GM12878 (cell line): Measurements from ENCODE around the gene PUM2. TPM values are rescaled to one million over a fixed set of nuclear protein-coding genes. Genes with fewer than 3 reads are reported as not detected.

Experiments
- BHLHE40 ChIP-seq, 2 experiments: fragments of 450-650 bp in 1 of 2; IDR thresholded peaks; 2 replicates each; pipeline ENCODE4 v1.6.1; 2011 to 2017; ENCODE audit warnings: low read depth in 2 of 2, borderline replicate concordance in 1 of 2, improper control_type of control experiment in 1 of 2, low read length in 1 of 2, mild to moderate bottlenecking in 1 of 2
- E2F4 ChIP-seq: IDR thresholded peaks from 2 replicates; pipeline ENCODE4 v1.6.1; 2012; ENCODE audit warnings: low read depth, low read length, improper control_type of control experiment
- HCFC1 ChIP-seq: fragments of 150-350 bp; IDR thresholded peaks from 2 replicates; pipeline ENCODE4 v1.6.1; 2014; ENCODE audit warnings: low read length
- NR2F1 ChIP-seq: fragments of 450-650 bp; conservative IDR thresholded peaks from 2 replicates; pipeline ENCODE4 v1.6.1; 2017; ENCODE audit warnings: mild to moderate bottlenecking
- RAD21 ChIP-seq: IDR thresholded peaks from 2 replicates; pipeline ENCODE4 v1.6.1; 2011; ENCODE audit warnings: mild to moderate bottlenecking, low read depth, low read length, moderate library complexity; ENCODE audit not compliant: insufficient read depth
- RELA ChIP-seq: fragments of 450-650 bp; IDR thresholded peaks from 2 replicates; pipeline ENCODE4 v1.8.0; 2014; ENCODE audit warnings: borderline replicate concordance; ENCODE audit not compliant: partially characterized antibody
- SRF ChIP-seq, 2 experiments: IDR thresholded peaks; 2 replicates each; pipeline ENCODE4 v1.6.1; 2011; ENCODE audit warnings: low read depth in 2 of 2, low read length in 2 of 2, mild to moderate bottlenecking in 1 of 2, moderate library complexity in 1 of 2
- TCF12 ChIP-seq: IDR thresholded peaks from 2 replicates; pipeline ENCODE4 v1.6.1; 2011; ENCODE audit warnings: low read depth, mild to moderate bottlenecking, low read length
- TCF3 ChIP-seq: IDR thresholded peaks from 2 replicates; pipeline ENCODE4 v1.6.1; 2012; ENCODE audit warnings: low read depth, mild to moderate bottlenecking, low read length, borderline replicate concordance; ENCODE audit not compliant: insufficient read depth
- USF2 ChIP-seq: IDR thresholded peaks from 2 replicates; pipeline ENCODE4 v1.6.1; 2011; ENCODE audit warnings: low read depth, low read length, improper control_type of control experiment, borderline replicate concordance
- polyA plus RNA-seq, 11 experiments: library from polyadenylated mRNA; depleted of rRNA in 4 of 11; unstranded in 6 of 11; stranded (reverse) in 5 of 11; fragments of >200 nt; fragmentation: Nextera tagmentation in 4 of 11; fragmentation: Illumina TruSeq in 1 of 11; extraction: Ambion mirVana in 4 of 11; extraction: Trizol in 1 of 11; gene quantifications; 1 replicate in 1 of 11; 2 replicates in 10 of 11; pipeline versions ENCODE4 v1.2.1 to v1.2.3, GENCODE V29; 2011 to 2016; ENCODE audit warnings: inconsistent platforms in 2 of 11, missing spikeins in 2 of 11, low read depth in 1 of 11
- total RNA-seq, 4 experiments: library from RNA; depleted of rRNA in 3 of 4; stranded (reverse); fragments of >200 nt in 3 of 4; fragmentation: Illumina TruSeq in 1 of 4; extraction: Trizol in 1 of 4; gene quantifications; 2 replicates each; pipeline versions ENCODE4 v1.2.1 to v1.2.3, GENCODE V29; 2013 to 2021
- TF ChIP-seq, protein P1 (sequence below): fragments of 450-650 bp; IDR thresholded peaks from 2 replicates; pipeline ENCODE4 v1.6.1; 2017; ENCODE audit warnings: mild to moderate bottlenecking, moderate library complexity
- TF ChIP-seq, protein P2 (sequence below): fragments of 450-650 bp; formaldehyde crosslinking; IDR thresholded peaks from 2 replicates; pipeline ENCODE4 v1.4.0; 2022; ENCODE audit warnings: mild to moderate bottlenecking, moderate library complexity

Gene PUM2
- total and polyA plus RNA-seq, 10 of the 15 experiments (the other 5 are each of a cell fraction or from before 2014, with no cell fraction given), result 14.5 to 87.6 (median 29.4) TPM

GRCh38 chr2:20225294-20226151 is 125.1 kb downstream of the PUM2 start (continued):
- TF ChIP-seq USF2, result no peak
- TF ChIP-seq, protein P1, sequence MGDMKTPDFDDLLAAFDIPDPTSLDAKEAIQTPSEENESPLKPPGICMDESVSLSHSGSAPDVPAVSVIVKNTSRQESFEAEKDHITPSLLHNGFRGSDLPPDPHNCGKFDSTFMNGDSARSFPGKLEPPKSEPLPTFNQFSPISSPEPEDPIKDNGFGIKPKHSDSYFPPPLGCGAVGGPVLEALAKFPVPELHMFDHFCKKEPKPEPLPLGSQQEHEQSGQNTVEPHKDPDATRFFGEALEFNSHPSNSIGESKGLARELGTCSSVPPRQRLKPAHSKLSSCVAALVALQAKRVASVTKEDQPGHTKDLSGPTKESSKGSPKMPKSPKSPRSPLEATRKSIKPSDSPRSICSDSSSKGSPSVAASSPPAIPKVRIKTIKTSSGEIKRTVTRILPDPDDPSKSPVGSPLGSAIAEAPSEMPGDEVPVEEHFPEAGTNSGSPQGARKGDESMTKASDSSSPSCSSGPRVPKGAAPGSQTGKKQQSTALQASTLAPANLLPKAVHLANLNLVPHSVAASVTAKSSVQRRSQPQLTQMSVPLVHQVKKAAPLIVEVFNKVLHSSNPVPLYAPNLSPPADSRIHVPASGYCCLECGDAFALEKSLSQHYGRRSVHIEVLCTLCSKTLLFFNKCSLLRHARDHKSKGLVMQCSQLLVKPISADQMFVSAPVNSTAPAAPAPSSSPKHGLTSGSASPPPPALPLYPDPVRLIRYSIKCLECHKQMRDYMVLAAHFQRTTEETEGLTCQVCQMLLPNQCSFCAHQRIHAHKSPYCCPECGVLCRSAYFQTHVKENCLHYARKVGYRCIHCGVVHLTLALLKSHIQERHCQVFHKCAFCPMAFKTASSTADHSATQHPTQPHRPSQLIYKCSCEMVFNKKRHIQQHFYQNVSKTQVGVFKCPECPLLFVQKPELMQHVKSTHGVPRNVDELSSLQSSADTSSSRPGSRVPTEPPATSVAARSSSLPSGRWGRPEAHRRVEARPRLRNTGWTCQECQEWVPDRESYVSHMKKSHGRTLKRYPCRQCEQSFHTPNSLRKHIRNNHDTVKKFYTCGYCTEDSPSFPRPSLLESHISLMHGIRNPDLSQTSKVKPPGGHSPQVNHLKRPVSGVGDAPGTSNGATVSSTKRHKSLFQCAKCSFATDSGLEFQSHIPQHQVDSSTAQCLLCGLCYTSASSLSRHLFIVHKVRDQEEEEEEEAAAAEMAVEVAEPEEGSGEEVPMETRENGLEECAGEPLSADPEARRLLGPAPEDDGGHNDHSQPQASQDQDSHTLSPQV, result no peak
- TF ChIP-seq, protein P2, sequence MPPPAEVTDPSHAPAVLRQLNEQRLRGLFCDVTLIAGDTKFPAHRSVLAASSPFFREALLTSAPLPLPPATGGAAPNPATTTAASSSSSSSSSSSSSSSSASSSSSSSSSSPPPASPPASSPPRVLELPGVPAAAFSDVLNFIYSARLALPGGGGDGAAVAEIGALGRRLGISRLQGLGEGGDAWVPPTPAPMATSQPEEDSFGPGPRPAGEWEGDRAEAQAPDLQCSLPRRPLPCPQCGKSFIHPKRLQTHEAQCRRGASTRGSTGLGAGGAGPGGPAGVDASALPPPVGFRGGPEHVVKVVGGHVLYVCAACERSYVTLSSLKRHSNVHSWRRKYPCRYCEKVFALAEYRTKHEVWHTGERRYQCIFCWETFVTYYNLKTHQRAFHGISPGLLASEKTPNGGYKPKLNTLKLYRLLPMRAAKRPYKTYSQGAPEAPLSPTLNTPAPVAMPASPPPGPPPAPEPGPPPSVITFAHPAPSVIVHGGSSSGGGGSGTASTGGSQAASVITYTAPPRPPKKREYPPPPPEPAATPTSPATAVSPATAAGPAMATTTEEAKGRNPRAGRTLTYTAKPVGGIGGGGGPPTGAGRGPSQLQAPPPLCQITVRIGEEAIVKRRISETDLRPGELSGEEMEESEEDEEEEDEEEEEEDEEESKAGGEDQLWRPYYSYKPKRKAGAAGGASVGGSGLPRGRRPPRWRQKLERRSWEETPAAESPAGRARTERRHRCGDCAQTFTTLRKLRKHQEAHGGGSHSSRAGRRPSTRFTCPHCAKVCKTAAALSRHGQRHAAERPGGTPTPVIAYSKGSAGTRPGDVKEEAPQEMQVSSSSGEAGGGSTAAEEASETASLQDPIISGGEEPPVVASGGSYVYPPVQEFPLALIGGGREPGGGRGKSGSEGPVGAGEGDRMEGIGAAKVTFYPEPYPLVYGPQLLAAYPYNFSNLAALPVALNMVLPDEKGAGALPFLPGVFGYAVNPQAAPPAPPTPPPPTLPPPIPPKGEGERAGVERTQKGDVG (CRISPR knock-in tag), result no peak
- 0 out of 2 replicates have a peak, but pooled peaks have one; percentile 45 for TF ChIP-seq TCF3
- no peak for TF ChIP-seq E2F4
- no peak for TF ChIP-seq NR2F1
- peak; percentile 44; the same call in 1 of the 2 replicates for TF ChIP-seq TCF12
- 0 out of 4 replicates have a peak, but pooled peaks of 1 of the 2 experiments have one; percentile 20 for TF ChIP-seq SRF (IDR thresholded peaks at IDR 0.05; ENCODE audit: low read depth in 2 of 2, low read length in 2 of 2)
- TF ChIP-seq RAD21, result peak; percentile 87
- TF ChIP-seq BHLHE40 (IDR thresholded peaks at IDR 0.05; ENCODE audit: borderline replicate concordance in 1 of 2, low read depth in 2 of 2, low read length in 1 of 2), result peak; percentile 9 to 28; a peak in 1 of 4 replicates
- no peak for TF ChIP-seq HCFC1
- peak; percentile 43 for TF ChIP-seq RELA
- TF ChIP-seq, all 136 proteins: peak for 23
